HepG2 (cell line): ENCODE measurements around the gene ZNF644.

ENCODE experiments used
- CBX5 ChIP-seq: sonication (generic); formaldehyde crosslinking; IDR thresholded peaks from 2 replicates; pipeline ENCODE4 v1.4.0; 2020; ENCODE audit warnings: missing genetic modification reagents, borderline replicate concordance
- ERF ChIP-seq: IDR thresholded peaks from 2 replicates; pipeline ENCODE4 v1.6.1; 2018; ENCODE audit warnings: missing biosample characterization, missing genetic modification reagents
- KMT2B ChIP-seq: IDR thresholded peaks from 2 replicates; pipeline ENCODE4 v1.6.1; 2016; ENCODE audit warnings: missing genetic modification reagents, missing compliant biosample characterization
- MLLT10 ChIP-seq: sonication (generic); formaldehyde crosslinking; IDR thresholded peaks from 2 replicates; pipeline ENCODE4 v1.4.0; 2020; ENCODE audit warnings: missing genetic modification reagents
- ZFX ChIP-seq: sonication (generic); formaldehyde crosslinking; IDR thresholded peaks from 2 replicates; pipeline ENCODE4 v1.4.0; 2020; ENCODE audit warnings: mild to moderate bottlenecking, low read depth, missing genetic modification reagents, moderate library complexity
- ZNF558 ChIP-seq: sonication (generic); formaldehyde crosslinking; IDR thresholded peaks from 2 replicates; pipeline ENCODE4 v1.9.0; 2022; ENCODE audit warnings: mild to moderate bottlenecking, missing genetic modification reagents, borderline replicate concordance
- TF ChIP-seq, protein P1 (sequence below), 2 experiments: IDR thresholded peaks; 2 replicates each; pipeline ENCODE4 v1.6.1; 2011 to 2012; ENCODE audit warnings: low read length in 2 of 2, borderline replicate concordance in 1 of 2, low read depth in 1 of 2, mild to moderate bottlenecking in 1 of 2, moderate library complexity in 1 of 2
- TF ChIP-seq, protein P2 (sequence below): sonication (generic); formaldehyde crosslinking; IDR thresholded peaks from 2 replicates; pipeline ENCODE4 v1.4.0; 2020; ENCODE audit warnings: missing genetic modification reagents, borderline replicate concordance

DNA sequence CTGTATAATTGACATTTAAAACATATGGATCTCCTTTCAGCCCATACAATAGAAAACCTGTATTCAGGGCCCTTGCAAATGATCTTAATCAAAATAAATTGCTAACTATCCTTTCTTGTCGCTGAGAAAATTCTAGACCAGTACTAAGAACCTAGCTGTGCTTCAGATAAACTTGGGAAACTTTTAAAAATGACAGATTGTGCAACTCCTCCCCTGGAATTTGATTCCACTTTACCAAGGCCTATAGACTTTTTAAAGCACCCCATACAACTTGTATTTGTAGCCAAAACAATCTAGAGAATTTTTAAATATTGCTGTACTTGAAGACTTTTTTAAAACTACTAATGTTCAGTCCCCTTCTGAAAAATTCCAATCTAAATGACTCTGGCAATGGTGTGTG lies 51.6 kb downstream of the ZNF644 start:
- no peak for TF ChIP-seq ERF
- TF ChIP-seq ZNF558 (CRISPR knock-in tag): no peak
- TF ChIP-seq, protein P1, sequence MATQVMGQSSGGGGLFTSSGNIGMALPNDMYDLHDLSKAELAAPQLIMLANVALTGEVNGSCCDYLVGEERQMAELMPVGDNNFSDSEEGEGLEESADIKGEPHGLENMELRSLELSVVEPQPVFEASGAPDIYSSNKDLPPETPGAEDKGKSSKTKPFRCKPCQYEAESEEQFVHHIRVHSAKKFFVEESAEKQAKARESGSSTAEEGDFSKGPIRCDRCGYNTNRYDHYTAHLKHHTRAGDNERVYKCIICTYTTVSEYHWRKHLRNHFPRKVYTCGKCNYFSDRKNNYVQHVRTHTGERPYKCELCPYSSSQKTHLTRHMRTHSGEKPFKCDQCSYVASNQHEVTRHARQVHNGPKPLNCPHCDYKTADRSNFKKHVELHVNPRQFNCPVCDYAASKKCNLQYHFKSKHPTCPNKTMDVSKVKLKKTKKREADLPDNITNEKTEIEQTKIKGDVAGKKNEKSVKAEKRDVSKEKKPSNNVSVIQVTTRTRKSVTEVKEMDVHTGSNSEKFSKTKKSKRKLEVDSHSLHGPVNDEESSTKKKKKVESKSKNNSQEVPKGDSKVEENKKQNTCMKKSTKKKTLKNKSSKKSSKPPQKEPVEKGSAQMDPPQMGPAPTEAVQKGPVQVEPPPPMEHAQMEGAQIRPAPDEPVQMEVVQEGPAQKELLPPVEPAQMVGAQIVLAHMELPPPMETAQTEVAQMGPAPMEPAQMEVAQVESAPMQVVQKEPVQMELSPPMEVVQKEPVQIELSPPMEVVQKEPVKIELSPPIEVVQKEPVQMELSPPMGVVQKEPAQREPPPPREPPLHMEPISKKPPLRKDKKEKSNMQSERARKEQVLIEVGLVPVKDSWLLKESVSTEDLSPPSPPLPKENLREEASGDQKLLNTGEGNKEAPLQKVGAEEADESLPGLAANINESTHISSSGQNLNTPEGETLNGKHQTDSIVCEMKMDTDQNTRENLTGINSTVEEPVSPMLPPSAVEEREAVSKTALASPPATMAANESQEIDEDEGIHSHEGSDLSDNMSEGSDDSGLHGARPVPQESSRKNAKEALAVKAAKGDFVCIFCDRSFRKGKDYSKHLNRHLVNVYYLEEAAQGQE (IDR thresholded peaks at IDR 0.05; ENCODE audit: borderline replicate concordance in 1 of 2, low read depth in 1 of 2, low read length in 2 of 2): no peak
- no peak for TF ChIP-seq CBX5 (CRISPR knock-in tag)
- no peak for TF ChIP-seq KMT2B (CRISPR knock-in tag)
- TF ChIP-seq, protein P2, sequence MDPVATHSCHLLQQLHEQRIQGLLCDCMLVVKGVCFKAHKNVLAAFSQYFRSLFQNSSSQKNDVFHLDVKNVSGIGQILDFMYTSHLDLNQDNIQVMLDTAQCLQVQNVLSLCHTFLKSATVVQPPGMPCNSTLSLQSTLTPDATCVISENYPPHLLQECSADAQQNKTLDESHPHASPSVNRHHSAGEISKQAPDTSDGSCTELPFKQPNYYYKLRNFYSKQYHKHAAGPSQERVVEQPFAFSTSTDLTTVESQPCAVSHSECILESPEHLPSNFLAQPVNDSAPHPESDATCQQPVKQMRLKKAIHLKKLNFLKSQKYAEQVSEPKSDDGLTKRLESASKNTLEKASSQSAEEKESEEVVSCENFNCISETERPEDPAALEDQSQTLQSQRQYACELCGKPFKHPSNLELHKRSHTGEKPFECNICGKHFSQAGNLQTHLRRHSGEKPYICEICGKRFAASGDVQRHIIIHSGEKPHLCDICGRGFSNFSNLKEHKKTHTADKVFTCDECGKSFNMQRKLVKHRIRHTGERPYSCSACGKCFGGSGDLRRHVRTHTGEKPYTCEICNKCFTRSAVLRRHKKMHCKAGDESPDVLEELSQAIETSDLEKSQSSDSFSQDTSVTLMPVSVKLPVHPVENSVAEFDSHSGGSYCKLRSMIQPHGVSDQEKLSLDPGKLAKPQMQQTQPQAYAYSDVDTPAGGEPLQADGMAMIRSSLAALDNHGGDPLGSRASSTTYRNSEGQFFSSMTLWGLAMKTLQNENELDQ (CRISPR knock-in tag): no peak
- no peak for TF ChIP-seq ZFX (CRISPR knock-in tag)
- TF ChIP-seq MLLT10 (CRISPR knock-in tag): no peak
